HK-2 (cell line): Measurements from ENCODE around the gene RIPOR1.
A peak's percentile ranks its signal among the peaks of the same experiment; 100 is the strongest.

Experiments used
- DNase-seq: peaks from one replicate; pipeline ENCODE4 v3.0.0-alpha.2; 2018; ENCODE audit not compliant: unreplicated experiment

Gene RIPOR1

DNA sequence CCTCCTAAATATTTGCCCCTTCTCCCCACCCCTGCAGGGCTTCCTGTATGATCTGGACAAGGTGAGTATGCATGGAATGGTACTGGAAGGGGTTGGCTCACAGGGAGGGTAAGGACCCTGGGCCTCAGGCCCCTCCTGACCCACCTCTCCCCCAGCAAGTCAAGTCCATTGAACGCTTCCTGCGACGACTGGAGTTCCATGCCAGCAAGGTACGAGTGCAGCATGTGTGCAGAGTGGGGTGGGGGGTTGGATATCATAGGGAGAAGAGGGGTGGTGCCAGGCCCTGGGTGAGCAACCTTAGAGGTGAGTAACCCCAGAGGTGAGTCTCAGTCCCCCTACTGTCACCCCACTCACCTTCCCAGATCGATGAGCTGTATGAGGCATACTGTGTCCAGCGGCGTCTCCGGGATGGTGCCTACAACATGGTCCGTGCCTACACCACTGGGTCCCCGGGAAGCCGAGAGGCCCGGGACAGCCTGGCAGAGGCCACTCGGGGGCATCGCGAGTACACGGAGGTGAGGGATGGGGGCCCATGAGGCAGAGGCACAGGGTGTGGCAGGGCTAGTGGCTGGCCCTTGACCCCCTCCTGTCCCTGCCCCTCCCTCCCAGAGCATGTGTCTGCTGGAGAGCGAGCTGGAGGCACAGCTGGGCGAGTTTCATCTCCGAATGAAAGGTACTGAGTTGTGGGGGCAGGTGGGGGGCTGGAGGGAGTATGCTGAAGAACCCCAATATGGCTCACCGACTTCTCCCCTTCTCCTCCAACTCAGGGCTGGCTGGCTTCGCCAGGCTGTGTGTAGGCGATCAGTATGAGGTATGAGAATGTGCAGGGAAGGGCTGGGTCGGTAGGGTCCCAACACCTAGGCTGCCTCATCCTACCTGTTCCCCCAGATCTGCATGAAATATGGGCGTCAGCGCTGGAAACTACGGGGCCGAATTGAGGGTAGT lies 11.3 kb downstream of the RIPOR1 start:
- no peak for DNase-seq

DNA sequence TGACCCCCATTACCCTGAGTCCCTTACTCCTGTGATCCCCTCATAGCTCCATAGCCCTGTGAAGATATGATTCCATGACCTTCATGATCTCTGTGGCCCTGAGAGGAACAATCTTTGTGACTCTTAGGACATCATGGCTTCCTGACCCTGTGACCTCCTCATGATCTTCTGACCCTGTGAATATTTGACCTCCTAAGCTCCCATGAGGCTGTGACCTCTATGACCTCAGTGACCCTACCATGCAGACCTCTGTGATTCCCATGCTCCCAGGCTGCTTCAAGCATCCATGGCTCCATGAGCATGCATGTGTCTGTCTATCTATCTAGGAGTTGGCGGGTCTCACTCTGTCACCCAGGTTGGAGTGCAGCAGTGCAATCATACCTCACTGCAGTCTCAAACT lies 12.1 kb downstream of the RIPOR1 start:
- no peak for DNase-seq

DNA sequence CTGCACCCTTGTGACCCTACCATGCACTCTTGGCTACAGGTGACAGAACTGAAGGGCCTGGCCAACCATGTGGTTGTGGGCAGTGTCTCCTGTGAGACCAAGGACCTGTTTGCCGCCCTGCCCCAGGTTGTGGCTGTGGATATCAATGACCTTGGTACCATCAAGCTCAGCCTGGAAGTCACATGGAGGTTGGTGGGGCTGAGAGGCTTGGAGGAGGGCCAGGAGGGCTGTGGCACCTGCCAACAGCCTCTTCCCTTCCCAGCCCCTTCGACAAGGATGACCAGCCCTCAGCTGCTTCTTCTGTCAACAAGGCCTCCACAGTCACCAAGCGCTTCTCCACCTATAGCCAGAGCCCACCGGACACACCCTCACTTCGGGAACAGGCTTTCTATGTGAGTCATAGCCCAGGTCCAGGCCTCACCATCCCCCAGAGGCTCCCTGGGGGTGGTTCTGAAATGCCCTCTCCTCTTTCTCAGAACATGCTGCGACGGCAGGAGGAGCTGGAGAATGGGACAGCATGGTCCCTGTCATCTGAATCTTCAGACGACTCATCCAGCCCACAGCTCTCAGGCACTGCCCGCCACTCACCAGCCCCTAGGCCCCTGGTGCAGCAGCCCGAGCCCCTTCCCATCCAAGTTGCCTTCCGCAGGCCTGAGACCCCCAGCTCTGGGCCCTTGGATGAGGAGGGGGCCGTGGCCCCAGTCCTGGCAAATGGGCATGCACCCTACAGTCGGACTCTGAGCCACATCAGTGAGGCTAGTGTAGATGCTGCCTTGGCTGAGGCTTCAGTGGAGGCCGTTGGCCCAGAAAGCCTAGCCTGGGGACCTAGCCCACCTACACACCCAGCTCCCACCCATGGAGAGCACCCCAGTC lies 13.0 kb downstream of the RIPOR1 start:
- DNase-seq = peak; percentile 53

DNA sequence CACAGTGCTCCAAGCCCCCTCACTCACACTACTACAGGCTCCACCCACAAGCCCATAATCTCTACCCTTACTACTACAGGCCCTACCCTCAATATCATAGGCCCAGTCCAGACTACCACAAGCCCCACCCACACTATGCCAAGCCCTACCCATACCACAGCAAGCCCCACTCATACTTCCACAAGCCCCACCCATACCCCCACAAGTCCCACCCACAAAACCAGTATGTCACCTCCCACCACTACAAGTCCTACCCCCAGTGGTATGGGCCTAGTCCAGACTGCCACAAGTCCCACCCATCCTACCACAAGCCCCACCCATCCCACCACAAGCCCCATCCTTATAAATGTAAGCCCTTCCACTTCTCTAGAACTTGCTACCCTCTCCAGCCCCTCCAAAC lies 13.8 kb downstream of the RIPOR1 start:
- peak; percentile 67 for DNase-seq

DNA sequence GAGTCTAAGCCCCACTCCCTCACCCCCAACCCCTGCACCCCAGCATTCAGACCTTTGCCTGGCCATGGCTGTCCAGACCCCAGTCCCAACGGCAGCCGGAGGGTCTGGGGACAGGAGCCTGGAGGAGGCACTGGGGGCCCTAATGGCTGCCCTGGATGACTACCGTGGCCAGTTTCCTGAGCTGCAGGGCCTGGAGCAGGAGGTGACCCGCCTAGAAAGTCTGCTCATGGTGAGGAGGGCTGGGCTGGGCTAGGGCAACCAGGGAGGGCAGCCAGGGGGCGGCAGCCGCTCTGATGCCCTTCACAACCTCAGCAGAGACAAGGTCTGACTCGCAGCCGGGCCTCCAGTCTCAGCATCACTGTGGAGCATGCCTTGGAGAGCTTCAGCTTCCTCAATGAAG lies 14.4 kb downstream of the RIPOR1 start:
- no peak for DNase-seq

DNA sequence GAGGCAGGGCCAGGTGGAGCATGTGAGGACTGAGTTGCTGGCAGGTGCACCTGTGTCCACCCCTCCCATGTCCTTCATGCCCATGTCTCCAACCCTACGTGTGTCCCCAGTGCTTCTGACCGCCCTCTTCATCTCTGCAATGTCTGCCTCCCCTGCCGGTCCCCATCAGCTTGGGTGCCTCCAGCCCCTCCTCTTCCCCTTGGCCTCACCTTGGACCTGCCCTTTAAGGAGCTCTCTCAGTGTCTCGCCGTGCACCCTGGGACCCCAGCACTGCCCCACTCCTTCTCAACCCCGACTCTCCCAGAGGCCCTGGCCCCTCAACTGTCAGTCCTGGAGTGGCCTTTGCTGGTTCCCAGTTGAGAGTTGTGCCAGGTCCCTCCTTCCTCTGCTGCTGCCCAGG lies 15.0 kb downstream of the RIPOR1 start:
- DNase-seq = no peak

DNA sequence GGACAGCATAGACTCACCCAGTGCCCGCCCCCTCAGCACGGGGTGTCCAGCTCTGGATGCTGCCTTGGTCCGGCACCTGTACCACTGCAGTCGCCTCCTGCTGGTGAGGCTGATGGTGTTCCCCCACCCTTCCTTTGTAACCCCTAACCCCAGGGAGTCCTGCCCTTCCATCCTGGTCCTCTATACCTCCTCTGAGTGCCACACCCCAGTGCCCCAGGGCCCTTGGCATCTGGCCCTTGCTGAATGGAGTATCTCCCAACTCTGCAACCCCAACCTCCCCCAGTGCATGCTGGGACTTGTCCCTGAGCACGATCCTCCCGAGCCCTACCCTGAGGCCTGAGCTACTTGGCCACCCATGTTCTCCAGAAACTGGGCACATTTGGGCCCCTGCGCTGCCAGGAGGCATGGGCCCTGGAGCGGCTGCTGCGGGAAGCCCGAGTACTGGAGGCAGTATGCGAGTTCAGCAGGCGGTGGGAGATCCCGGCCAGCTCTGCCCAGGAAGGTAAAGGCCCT lies 15.8 kb downstream of the RIPOR1 start:
- DNase-seq = no peak

DNA sequence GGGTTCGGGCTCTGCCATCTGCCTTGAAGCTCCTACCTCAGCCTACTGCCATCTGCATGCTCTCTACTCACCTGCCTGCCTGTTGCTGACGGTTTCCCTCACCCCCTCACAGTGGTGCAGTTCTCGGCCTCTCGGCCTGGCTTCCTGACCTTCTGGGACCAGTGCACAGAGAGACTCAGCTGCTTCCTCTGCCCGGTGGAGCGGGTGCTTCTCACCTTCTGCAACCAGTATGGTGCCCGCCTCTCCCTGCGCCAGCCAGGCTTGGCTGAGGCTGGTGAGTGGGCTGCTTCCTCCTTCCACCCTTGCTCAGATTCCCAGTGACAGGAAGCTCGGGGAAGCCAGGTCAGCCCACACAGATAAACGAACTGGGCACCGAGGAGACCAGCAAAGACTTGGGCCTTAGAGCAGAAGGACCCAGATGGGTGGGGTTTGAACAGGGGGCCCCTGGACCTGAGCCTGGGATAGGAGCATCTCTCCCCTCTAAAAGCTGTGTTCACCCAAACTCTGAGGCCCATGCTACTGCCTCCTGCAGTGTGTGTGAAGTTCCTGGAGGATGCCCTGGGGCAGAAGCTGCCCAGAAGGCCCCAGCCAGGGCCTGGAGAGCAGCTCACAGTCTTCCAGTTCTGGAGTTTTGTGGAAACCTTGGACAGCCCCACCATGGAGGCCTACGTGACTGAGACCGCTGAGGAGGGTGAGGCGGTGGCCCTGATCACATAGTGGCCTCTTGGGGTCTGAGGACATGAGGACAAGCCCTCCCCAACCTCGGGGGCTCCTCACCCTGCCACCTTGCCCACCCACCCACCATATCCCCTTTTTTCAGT lies 16.4 kb downstream of the RIPOR1 start:
- DNase-seq = no peak

DNA sequence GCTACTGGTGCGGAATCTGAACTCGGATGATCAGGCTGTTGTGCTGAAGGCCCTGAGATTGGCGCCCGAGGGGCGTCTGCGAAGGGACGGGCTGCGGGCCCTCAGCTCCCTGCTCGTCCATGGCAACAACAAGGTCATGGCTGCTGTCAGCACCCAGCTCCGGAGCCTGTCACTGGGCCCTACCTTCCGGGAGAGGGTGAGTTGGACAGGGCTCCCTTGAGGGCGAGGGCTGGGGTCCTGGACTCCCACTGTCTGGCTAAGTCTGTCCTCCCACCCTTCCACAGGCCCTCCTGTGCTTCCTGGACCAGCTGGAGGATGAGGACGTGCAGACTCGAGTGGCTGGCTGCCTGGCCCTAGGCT lies 17.0 kb downstream of the RIPOR1 start:
- no peak for DNase-seq

DNA sequence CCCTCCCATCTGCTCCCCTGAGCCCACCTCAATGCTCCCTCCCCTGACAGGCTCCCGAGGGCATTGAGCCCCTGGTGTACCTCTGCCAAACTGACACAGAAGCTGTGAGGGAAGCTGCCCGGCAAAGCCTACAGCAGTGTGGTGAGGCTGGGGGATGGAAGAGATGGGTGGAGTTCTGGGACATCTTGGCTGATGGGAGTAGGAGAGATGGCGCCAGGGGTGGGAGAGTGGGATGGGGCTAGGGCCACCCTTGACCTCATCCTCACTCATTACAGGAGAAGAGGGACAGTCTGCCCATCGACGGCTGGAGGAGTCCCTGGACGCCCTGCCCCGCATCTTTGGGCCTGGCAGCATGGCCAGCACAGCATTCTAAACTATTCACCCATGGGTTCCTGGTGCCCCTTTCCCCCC lies 17.5 kb downstream of the RIPOR1 start:
- DNase-seq = no peak

DNA sequence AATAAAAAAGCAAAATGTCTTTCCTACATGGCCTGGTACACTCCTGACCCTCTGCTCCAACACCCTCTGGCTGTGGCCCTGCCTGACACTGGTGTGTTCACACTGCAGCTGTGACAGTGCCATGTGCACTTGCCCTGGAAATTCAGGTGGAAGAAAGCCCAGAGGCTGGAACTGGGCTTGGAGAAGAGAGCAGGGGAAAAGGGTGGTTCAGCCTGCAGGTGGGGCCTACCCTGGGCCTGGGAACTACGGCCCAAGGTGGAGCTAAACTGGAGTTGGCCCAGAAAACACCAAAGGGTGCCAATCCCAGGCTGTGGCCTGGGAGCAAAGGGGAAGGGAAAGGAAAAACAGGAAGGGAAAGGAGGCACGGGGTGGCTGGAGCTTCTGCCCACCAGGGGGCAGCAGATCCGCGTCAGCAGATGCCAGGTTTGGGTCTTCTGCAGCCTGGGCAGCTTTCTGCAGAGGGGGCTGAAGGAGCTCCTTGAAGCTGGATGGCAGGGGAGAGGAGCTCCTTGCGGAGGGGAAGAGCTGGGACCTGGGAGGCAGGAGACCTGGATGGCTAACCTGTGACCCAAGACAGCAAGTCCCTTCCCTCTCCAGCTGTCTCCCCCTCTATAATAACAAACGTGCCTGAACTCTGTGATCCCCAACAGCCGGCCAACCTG lies 18.3 kb downstream of the RIPOR1 start:
- DNase-seq = peak; percentile 75

DNA sequence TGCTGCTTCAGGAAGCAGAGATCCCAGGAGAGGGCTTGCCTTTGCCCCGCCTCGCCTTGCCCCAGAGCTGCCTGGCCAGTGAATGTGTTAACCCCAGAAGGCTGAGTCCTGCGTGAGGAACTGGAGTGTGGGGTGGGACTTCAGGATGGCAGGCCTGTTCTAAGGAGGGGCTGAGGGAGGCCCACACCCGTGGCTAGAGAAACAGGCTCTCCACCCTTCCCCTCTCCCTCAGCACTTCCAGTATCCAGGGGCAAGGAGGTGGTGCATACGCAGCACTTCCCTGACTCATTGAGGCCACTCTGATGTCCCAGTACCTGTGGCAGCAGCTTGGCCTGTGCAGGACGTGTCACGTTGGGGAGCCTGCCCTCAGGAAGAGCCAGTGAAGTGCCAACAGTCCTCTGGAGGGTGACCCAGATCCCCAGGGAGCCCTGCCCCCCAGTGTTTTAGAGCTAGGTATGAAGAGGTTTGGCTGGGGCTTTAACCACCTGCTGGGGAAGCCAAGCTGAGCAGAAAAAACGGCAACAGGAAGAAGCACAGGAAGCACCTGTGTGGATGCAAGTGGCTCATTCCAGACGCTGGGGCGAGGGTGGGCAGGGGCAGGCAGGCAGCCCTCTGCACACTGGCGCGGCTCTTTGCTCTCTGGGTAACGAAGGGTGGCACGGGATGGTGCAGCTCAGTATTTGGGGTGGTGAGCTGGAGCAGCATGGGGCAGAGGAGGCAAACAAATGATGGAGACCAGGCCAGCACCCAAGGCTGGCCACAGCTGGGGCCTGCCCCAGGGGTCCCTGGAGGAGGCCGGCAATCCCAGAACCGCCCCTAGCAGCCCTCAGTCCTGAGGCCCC lies 19.0 kb downstream of the RIPOR1 start:
- DNase-seq = no peak

DNA sequence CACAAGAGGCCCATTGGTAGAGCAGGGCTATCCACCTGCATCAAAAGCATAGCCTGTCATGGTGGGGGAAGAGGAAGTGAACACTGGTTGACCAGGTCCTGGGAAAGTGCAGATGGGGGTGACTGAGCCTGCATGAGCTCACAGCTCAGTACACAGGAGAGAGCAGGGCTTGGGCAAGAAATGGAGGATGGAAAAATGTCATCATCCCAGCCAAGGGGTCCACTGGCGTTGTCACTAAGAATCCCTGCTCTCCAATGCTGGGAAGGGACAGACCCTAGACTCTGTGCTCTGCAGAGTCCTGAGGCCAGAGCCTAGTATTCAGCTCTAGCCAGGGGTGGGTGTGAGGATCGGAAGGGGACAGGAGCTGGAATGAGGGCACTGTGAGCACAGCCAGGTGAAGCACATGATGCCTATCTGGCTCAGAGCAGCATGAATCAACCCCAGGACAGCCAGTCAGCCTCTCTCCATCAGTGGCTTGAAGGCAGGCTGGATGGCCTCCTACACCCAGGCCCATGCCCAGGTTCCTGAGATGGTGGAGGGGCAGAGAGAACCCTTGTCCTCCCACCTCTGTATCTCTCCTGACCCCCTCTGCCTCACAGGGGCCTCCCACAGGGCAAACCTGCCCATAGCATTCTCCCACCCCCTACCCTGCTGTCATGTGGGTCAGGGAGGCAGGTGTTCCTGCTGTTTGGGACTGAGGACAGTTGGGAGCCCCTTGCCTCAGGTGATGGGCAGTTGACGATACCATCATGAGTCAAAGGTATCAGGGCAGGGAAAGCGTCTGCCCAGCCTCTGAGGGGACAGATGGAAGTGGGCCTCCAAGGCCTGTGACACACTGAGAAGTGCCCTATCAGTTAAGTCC lies 19.9 kb downstream of the RIPOR1 start:
- no peak for DNase-seq

DNA sequence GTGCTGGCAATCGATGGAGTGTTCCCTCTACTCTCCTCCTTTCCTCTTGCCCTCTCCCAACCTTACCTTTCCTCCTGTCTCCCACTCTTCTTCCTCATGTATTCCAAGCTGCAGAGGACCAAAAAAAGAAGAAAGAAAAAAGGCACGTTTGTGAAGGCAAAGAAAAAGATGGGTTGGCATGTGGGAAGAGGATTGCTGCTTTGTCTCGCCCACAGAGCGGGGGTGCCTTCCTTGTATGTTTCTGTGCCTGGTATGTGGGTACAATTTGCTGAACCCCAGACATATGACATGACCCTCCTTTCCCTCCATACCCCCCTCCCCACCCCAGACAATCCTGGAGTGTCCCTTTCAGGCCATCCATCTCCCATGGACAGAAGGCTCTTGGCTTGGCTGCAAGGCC lies 20.6 kb downstream of the RIPOR1 start:
- no peak for DNase-seq

DNA sequence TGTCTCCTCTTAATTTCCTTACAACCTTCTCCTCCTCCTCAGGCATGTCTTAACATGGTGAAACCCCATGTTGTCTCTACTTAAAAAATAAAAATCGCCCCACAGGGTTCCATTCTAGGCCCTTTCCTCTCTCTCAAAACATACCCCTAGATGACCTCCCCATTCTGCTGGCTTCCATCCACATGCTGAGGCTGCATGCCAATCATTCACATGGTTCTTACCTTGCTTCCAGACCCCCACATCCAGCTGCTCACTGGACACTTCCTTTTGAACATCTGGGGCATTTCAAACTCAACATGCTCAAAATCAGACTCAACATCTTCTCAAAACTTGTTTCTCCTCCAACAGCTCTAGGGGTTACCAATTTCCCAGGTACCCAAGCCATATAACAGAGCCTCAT lies 21.3 kb downstream of the RIPOR1 start:
- no peak for DNase-seq

DNA sequence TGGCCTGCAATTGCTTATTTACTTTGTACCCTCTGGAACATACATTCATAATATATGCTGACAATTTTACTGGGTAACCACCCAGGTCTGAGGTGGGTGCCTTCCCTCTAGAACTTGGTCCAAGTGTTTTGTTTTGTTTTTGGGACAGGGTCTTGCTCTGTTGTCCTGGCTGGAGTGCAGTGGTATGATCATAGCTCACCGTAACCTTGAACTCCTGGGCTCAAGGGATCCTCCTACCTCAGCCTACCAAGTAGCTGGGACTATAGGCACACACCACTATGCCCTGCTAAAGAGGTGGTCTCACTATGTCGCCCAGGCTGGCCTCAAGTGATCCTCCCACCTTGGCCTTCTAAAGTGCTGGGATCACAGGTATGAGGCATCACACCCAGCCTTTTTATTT lies 22.5 kb downstream of the RIPOR1 start:
- no peak for DNase-seq

DNA sequence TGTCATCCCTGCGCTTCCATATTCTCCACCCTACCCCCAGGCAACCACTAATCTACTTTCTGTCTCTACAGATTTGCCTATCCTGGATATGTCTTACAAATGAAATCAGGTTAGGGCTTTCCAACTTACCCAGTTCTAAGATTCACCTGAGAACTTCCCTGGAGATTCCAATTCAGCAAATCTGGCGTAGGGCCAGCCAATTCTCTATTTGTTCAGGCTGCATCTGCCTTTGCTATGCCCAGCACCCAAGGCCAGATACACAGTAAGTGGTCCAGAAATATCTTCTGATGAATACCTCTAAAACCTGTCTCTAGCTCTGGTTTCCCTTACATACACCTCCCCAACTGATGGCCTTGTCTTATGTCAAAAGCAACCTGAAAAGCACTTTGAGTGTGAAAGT lies 23.3 kb downstream of the RIPOR1 start:
- DNase-seq = no peak

DNA sequence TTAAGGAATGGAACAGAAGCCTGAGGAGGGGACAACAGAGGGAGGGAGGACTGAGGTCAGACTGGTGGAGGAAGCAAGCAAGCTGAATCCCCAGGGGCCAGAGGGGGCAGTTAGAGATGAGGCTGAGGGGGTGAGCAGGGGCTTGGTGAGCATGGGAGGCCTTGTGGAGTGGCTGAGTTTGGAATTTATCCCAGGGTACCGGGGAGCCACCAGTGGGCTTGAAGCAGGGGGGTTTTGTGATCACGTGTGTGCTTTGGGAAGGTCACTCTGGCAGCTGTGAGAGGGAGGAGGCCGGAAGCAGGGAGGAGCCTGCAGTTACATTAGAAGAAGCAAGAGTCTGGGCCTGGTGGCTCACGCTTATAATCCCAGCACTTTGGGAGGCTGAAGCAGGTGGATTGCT lies 23.8 kb downstream of the RIPOR1 start:
- DNase-seq = no peak

DNA sequence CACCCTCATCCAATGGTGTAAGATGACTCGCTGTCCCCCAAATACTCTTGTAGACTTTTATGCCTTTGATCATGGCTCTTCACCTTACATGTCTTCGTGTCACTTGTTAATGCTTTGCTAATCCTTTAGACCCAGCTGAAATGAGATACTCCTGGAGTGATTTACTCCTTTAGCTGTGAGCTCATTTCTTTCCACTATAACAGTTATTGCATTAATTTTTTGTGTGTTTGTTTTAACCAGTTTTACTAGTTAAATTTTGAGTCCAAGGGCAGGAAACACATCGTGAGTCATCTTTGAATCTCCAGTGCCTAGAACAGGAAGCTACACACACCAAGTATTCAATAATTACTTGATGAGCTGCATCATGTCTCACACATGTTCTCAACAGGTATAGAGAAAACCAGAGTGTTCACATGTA lies 27.2 kb downstream of the RIPOR1 start:
- DNase-seq = no peak
